ENCODE measurements around the gene TBP.
"Not testable (repeated sequence)": the region's sequence is repeated elsewhere in the genome, so short reads cannot be mapped to it uniquely, and the experiment has no call there.

TBP gene

GRCh38 chr6:170612256-170612804 is 58.2 kb downstream of the TBP start:
- DNase-seq = not testable (repeated sequence)

GRCh38 chr6:170616020-170616554 is 61.9 kb downstream of the TBP start:
- not testable (repeated sequence) for DNase-seq

All from NCI-H2029 (cell line).